GM19467 (cell line): ENCODE results near the gene DDAH1.

ENCODE experiments used
- ATAC-seq: cut with Tn5 transposase; IDR thresholded peaks from one replicate; pipeline ENCODE4 v1.9.1; 2021; ENCODE audit warnings: mild to moderate bottlenecking, moderate library complexity; ENCODE audit not compliant: unreplicated experiment

Gene DDAH1

DNA sequence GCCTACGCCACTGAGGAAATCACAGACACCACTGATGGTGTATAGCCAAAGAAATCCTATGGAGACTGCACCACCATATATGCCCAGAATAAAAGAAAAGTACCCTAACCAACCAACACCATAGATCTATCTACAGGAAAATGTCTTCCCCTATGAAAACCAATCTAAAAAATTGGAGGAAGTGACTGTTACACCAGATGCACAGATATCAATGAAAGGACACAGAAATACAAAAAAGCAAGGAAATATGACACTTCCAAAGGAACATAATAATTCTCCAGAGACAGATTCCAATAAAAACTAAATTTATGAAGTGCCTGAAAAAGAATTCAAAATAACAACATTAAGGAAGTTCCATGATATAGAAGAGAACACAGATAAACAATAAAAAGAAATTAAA lies 131.8 kb downstream of the DDAH1 start:
- ATAC-seq: no peak

DNA sequence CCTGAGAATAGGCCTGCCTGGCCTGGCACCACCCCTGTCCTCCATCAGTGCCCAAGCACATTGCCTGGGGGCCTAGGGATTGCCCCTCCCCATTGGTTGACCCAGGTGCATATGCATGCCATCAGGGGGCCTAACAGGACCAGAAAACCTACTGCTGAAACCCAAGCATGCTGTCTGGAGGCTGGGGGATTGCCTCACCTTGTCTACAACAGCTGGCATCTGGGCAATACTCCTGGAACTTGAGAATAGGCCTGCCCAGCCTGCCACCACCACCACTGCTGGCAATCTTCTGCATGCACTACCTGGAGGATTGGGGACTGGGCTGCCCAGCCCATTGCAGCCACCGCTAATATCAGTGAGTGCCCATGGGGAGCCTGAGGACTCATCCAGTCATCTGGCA lies 132.4 kb downstream of the DDAH1 start:
- ATAC-seq: no peak

GRCh38 chr1:85330711-85331290 lies 134.2 kb downstream of the DDAH1 start:
- ATAC-seq: no peak

- ATAC-seq: no peak
These were observed 134.7 kb downstream of the DDAH1 start for GRCh38 chr1:85330214-85330631.

DNA sequence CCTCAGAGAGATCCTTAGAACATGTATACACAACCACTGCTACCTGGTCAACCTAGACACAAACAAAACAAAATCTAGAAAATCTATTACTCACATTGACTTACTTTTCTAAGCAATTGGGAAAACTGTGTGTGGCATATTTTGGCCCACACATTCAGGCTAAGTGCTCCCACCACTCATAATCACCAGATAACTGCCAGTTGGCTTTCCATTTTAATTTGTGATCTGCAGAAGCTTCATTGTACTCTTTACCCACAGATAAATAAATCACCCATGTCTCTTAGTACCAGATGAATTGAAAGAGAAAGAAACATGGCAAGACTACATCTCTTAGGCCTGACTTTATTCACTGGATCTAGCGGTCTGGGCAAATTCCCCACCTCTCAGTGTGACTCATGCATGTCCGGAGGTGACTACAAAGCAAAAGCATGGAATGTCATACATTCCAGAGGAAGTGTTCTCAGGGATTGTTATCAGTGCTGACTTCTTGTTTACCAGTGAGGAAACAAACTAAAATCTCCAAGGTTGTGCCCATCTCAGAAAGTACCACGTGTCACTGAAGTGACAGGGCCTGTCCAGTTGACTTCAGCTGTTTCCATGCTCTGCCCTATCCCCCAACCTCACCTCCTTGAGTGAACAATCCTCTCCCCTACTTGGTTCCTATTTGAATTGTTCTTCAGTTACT lies 136.1 kb downstream of the DDAH1 start:
- ATAC-seq: no peak

GRCh38 chr1:85327759-85328158 lies 137.2 kb downstream of the DDAH1 start:
- ATAC-seq: no peak

DNA sequence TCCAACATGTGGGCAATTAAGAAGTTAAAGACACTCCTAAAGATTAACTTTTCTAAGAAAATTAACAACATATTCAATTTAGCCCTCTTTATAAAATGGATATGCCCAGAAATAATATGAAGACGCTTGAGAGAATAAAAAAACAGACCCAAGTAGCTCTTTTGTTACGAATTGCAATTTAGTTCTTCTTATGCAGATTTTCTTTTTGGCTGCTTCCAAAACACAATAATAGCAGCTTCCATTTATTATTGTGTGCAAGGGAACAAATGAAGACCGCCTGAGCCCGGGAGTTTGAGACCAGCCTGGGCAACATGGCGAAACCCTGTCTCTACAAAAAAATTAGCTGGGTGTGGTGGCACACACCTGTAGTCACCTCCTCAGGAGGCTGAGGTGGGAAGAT lies 138.1 kb downstream of the DDAH1 start:
- ATAC-seq: no peak

- no peak for ATAC-seq
These were observed 138.6 kb downstream of the DDAH1 start for GRCh38 chr1:85326336-85326735.

- no peak for ATAC-seq
These were observed 139.0 kb downstream of the DDAH1 start for GRCh38 chr1:85325920-85326319.

DNA sequence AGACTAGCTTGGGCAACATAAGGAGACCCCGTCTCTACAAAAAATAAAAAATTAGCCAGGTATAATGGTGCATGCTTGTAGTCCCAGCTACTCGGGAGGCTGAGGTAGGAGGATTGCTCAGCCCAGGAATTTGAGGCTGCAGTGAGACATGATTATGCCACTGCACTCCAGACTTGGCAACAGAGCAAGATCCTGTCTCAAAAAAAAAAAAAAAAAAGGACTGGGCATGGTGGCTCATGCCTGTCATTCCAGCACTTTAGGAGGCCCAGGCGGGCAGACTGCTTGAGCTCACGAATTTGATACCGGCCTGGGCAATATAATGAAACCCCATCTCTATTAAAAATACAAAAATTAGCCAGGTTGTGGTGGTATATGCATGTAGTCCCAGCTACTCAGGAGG lies 141.2 kb downstream of the DDAH1 start:
- ATAC-seq: no peak

DNA sequence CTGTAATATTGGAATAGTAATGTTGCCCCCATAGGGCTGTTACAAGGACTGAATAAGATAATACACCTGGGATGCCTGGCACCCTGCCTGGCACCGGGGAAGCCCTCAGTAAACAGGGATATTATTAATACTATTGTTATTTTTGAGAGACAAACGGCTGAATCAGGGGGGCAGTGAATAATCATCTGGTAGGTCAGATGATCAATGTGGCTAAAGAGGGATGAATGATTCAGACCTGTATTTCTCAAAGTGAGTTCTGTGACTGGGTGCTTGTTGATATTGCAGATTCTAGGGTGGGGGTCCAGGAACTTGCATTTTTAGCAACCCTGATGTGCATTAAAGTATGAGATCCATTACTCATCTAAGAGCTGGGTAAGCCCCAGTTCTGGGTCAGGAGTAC lies 142.3 kb downstream of the DDAH1 start:
- no peak for ATAC-seq

- no peak for ATAC-seq
These were observed 143.6 kb downstream of the DDAH1 start for GRCh38 chr1:85321237-85321964.

DNA sequence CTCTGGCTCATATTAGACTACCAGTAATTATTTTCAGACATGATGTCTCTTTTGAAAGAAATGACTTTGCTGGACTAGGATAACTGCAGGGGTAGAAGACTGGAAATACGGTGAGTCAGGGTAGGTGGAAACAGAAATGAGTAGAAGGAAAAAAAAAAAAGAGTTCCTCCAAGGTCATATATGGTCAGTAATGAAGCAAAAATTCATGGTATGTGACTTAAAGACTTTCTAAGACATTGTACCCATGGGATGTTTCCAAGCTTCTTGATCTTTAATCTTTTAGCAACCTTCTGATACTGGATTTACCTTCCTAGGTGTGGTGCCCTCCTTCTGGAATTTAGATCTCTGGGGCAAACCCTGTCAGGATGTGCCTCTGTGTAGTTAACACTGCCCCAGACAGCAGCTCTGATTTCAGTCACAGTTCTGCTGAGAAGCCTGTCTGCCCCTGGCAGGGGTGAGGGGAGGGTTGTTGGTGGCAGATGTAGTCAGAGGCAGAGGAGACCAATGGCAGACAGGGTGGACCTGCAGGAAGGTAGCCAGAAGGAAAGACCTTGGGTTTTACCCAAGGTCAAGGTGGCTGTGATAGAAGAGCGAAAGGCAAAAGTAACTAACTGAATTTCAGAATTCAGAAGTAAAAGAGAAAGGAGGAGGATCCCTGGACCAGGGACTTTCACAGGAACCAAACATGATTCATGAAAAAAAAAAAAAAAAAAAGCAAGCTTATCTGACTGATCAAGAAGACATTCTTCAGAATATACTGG lies 144.4 kb downstream of the DDAH1 start:
- ATAC-seq: no peak

DNA sequence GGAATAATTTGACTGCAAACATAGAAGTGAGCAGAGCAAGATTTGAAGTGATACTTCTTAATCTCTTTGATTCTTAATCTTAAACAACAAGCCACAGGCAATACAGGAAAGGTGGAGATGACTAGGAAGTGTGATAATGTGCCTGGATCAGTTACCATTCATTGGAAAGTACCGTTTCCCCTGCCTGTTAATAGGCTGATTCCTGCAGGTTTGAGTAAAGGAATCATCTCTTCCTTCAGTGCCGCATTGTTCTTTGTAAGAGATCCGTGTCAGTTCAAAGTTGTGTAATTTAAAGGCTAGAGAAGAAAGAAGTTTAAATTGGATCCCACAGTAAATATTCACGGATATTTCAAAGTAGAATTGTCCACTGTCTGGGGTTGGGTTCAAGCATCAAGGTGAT lies 145.0 kb downstream of the DDAH1 start:
- ATAC-seq: no peak

- ATAC-seq: no peak
These were observed 145.5 kb downstream of the DDAH1 start for GRCh38 chr1:85319491-85319890.

GRCh38 chr1:85318217-85318616 lies 146.7 kb downstream of the DDAH1 start:
- ATAC-seq: no peak

DNA sequence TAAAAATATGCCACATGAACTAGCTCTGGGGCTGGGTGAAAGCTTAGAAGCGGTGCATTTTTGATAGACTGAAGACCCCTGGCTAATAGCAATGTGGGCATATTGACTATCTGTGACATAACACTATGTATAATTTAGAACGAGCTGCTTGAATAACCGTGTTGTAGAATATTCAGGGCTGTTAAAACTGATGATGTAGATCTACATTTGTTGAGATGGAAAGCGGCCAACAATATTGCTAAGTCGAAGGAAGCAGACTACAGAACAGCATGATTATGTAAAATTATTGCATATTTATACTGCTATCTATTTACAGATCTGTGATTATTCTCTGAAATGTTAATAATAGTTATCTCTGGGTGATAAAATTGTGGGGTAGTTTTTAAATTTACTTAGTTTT lies 147.4 kb downstream of the DDAH1 start:
- no peak for ATAC-seq

- ATAC-seq: no peak
These were observed 148.6 kb downstream of the DDAH1 start for GRCh38 chr1:85316321-85316720.

DNA sequence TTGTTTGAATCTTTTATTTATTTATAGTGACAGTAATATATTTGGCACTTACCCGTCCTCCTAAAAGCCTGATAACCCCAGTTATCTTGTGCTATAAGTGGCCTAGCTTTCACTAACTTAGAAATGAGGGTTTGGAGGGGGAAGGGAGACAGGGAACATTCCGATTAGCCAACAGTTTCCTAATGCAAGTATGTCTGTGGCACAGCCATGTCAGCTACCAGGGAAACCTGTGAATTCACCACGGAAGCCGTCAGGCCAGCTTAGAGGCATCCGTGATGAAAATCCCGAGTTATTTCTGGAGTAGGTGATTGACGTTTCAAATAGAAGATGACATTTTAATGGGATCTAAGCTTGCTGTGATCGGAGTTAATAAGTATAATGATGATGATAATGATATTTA lies 149.2 kb downstream of the DDAH1 start:
- ATAC-seq: no peak

DNA sequence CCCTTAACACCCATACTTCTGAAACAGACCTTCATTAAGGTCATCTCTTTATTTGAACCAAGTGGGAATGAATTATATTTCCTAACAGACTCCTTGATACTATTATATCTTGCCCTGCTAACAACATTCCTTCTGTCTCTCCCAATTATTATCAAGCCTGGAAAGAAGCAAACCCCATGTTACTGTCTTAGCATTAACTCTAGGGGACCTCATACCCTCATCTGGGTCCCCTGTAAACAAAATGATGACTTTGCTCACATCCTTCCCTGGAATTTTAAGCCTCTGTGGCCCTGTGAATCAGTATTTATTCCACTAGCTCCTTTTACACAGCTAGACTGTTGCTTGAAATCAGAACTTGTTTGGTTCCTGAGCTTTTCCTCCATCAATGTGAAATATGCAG lies 150.2 kb downstream of the DDAH1 start:
- ATAC-seq: no peak

DNA sequence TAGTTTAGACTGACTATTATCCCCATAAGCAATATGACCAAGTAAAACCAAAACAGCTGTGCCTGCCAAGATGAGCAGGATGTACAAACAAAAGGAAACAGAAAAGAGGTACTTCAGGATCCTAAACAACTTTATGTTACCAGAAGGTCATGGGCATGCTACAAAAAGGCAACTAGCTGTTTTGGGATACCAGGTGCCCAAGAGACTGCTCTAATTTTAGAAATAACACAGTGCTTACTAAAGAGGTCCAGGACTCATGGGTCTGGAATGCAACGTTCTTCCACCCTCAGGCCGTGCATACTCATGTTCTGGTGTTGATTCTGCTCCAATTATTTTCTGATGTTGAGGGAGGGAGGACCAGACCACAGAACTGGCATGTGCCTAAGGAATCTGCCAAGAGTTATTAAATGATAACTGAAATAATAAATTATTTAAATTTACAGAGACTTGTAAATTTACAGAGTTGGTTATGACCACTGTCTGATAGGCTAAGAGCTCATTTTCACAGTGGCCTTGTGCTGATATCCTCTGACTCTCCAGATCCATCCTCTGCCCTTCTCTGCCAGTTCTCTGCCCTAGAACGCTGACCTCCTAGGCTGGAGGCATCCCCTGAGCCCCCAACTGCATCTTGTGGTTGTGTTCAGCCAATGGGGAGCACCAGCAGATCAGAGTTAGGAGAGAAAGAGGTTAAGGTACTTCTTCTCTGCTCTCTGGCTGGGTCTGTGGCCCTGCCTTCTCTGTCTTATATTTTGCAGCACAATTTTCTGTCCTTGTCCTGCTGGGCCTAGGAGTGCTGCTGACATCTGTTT lies 150.9 kb downstream of the DDAH1 start:
- ATAC-seq: no peak
